Measurements from ENCODE around the gene GSK3B.

Gene GSK3B

GRCh38 chr3:119826711-119827608 lies 267.3 kb downstream of the GSK3B start:
- peaks cover 41% of the 10 kb centered on the region for H3K36me3 Mint-ChIP-seq (ENCODE audit: low read depth)
- no peak overlapping the region for H3K4me3 Mint-ChIP-seq
- H3K4me1 Mint-ChIP-seq, result peaks cover 16% of the 10 kb centered on the region
- H3K27ac Mint-ChIP-seq, result no peak overlapping the region
- no peaks in the 10 kb centered on the region for H3K9me3 Mint-ChIP-seq
- H3K27me3 Mint-ChIP-seq (ENCODE audit: low read depth), result no peaks in the 10 kb centered on the region
- TF ChIP-seq CTCF (IDR thresholded peaks at IDR 0.05; ENCODE audit: unreplicated experiment in 3 of 3), result no peak

- H3K36me3 Mint-ChIP-seq (ENCODE audit: low read depth), result peaks cover 34% of the 10 kb centered on the region
- no peaks in the 10 kb centered on the region for H3K9me3 Mint-ChIP-seq
- no peak overlapping the region for H3K4me3 Mint-ChIP-seq
- TF ChIP-seq CTCF (IDR thresholded peaks at IDR 0.05; ENCODE audit: unreplicated experiment in 3 of 3), result no peak
- H3K27ac Mint-ChIP-seq, result peak overlapping the region in 1 of 3 experiments; percentile 46
- no peaks in the 10 kb centered on the region for H3K27me3 Mint-ChIP-seq (ENCODE audit: low read depth)
- peaks cover 23% of the 10 kb centered on the region for H3K4me1 Mint-ChIP-seq
Observed at GRCh38 chr3:119825820-119826219, 268.4 kb downstream of the GSK3B start.

DNA sequence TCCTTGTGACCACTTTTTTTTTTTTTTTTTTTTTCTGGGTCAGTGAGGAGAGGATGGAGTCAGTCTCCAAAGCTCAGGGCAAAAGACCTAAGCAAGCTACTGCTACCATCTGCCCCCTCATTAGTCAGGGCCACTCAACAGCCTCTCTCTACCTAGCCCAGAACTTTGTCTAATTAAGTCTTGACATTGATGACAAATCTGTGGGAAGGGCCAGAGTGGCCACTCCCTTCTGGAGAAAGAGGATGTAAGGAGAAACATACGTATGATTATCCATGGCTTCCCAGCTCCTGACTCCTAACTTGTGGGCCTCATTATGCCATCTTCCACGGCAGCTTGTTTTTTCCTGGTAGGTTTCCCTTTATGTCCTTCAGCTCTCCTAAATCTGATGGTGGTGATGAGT lies 274.4 kb downstream of the GSK3B start:
- Mint-ChIP-seq H3K36me3 (ENCODE audit: low read depth) (peaks cover 10% of the 10 kb centered on the region), H3K4me3 (no peak overlapping the region), H3K4me1 (peaks cover 13% of the 10 kb centered on the region), H3K27me3 (ENCODE audit: low read depth) (peaks cover 4% of the 10 kb centered on the region), H3K27ac (no peak overlapping the region), H3K9me3 (no peaks in the 10 kb centered on the region)
- no peak for TF ChIP-seq CTCF (IDR thresholded peaks at IDR 0.05; ENCODE audit: unreplicated experiment in 3 of 3)

DNA sequence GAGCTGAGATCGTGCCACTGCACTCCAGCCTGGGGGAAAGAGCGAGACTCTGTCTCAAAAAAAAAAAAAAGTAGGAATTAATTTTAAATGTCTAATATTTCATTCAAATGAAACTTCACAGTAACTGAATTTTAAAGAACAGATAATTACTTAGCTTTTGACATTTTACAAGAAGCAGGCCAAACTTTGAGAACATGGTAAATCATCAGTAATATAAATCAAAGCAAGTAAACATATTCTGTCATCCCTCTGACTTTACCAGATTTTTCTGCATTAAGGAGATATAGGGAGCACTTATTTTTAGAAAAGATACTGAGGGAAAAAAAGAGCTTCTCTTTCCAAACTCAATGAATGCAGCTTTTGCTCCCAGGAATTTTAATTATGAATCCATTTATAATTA lies 275.3 kb downstream of the GSK3B start:
- Mint-ChIP-seq H3K27me3 (ENCODE audit: low read depth) (peaks cover 4% of the 10 kb centered on the region), H3K4me3 (no peak overlapping the region), H3K9me3 (no peaks in the 10 kb centered on the region), H3K36me3 (ENCODE audit: low read depth) (peaks cover 7% of the 10 kb centered on the region), H3K4me1 (peaks cover 13% of the 10 kb centered on the region), H3K27ac (peak overlapping the region in 1 of 3 experiments; percentile 30)
- no peak for TF ChIP-seq CTCF (IDR thresholded peaks at IDR 0.05; ENCODE audit: unreplicated experiment in 3 of 3)

- TF ChIP-seq CTCF (IDR thresholded peaks at IDR 0.05; ENCODE audit: unreplicated experiment in 3 of 3), result no peak
- peaks cover 13% of the 10 kb centered on the region for H3K4me1 Mint-ChIP-seq
- peaks cover 4% of the 10 kb centered on the region for H3K27me3 Mint-ChIP-seq (ENCODE audit: low read depth)
- no peaks in the 10 kb centered on the region for H3K36me3 Mint-ChIP-seq (ENCODE audit: low read depth)
- no peak overlapping the region for H3K27ac Mint-ChIP-seq
- H3K9me3 Mint-ChIP-seq, result no peaks in the 10 kb centered on the region
- H3K4me3 Mint-ChIP-seq, result no peak overlapping the region
Observed at GRCh38 chr3:119817583-119818363, 276.5 kb downstream of the GSK3B start.

Measured in nephron (organoid).